ENCODE data around the gene SOX9.
"Not testable (repeated sequence)": the region's sequence is repeated elsewhere in the genome, so short reads cannot be mapped to it uniquely, and the experiment has no call there.

The SOX9 gene

GRCh38 chr17:72111336-72111923, 9.4 kb upstream of the SOX9 start:
- no peak for DNase-seq (ENCODE audit: low read depth in 2 of 2)

GRCh38 chr17:72111926-72112325, 8.9 kb upstream of the SOX9 start:
- not testable (repeated sequence) for DNase-seq (ENCODE audit: low read depth in 2 of 2)

GRCh38 chr17:72113751-72114150, 7.1 kb upstream of the SOX9 start:
- DNase-seq (ENCODE audit: low read depth in 2 of 2) = no peak

- no peak for DNase-seq (ENCODE audit: low read depth in 2 of 2)
These were observed 4.9 kb upstream of the SOX9 start for GRCh38 chr17:72115781-72116525.

GRCh38 chr17:72116661-72117521, 3.9 kb upstream of the SOX9 start:
- no peak for DNase-seq (ENCODE audit: low read depth in 2 of 2)

- DNase-seq (ENCODE audit: low read depth in 2 of 2) = no peak
These were observed 3.1 kb upstream of the SOX9 start for GRCh38 chr17:72117535-72118334.

GRCh38 chr17:72118335-72119076, 2.3 kb upstream of the SOX9 start:
- DNase-seq (ENCODE audit: low read depth in 2 of 2) = no peak

GRCh38 chr17:72119077-72119872, 1.5 kb upstream of the SOX9 start:
- no peak for DNase-seq (ENCODE audit: low read depth in 2 of 2)

- no peak for DNase-seq (ENCODE audit: low read depth in 2 of 2)
These were observed 763 bp upstream of the SOX9 start for GRCh38 chr17:72119873-72120641.

- no peak for DNase-seq (ENCODE audit: low read depth in 2 of 2)
These were observed 567 bp downstream of the SOX9 start for GRCh38 chr17:72121164-72122009.

GRCh38 chr17:72122010-72122764, 1.4 kb downstream of the SOX9 start:
- no peak for DNase-seq (ENCODE audit: low read depth in 2 of 2)

GRCh38 chr17:72122765-72123529, 2.1 kb downstream of the SOX9 start:
- DNase-seq (ENCODE audit: low read depth in 2 of 2) = no peak

- DNase-seq (ENCODE audit: low read depth in 2 of 2) = no peak
These were observed 3.0 kb downstream of the SOX9 start for GRCh38 chr17:72123530-72124437.

- no peak for DNase-seq (ENCODE audit: low read depth in 2 of 2)
These were observed 3.6 kb downstream of the SOX9 start for GRCh38 chr17:72124438-72124775.

- DNase-seq (ENCODE audit: low read depth in 2 of 2) = no peak
These were observed 4.4 kb downstream of the SOX9 start for GRCh38 chr17:72125226-72125651.

- DNase-seq (ENCODE audit: low read depth in 2 of 2) = no peak
These were observed 4.9 kb downstream of the SOX9 start for GRCh38 chr17:72125742-72126141.
